ENCODE results near the gene INPP5F.

Gene INPP5F

GRCh38 chr10:119871881-119872609, 146.2 kb downstream of the INPP5F start:
- peak; percentile 64 for DNase-seq (ENCODE audit: low spot score)

- DNase-seq (ENCODE audit: low spot score), result no peak
Observed at GRCh38 chr10:119872610-119872859, 146.7 kb downstream of the INPP5F start, which contains the start of gene MCMBP. TSS of gene MCMBP (minus strand) at chr10:119872843. CDS start at chr10:119872584, 259 bp downstream.

- peak; percentile 89 for DNase-seq (ENCODE audit: low spot score)
Observed at GRCh38 chr10:119872860-119873681, 147.2 kb downstream of the INPP5F start.

- DNase-seq (ENCODE audit: low spot score), result no peak
Observed at GRCh38 chr10:119878524-119878923, 152.7 kb downstream of the INPP5F start.

Data from D341Med (cell line).